SKM-1 treated with dmso at 0.1 percent for 144 hours (cell line): ENCODE measurements around the gene TAB2.

Experiments
- DNase-seq: peaks from one replicate; lab custom pipeline; 2025; ENCODE audit not compliant: unreplicated experiment; lab: John Stamatoyannopoulos, UW

The TAB2 gene

GRCh38 chr6:149366267-149366921, 48.9 kb downstream of the TAB2 start:
- no peak for DNase-seq

GRCh38 chr6:149368065-149368464, 50.6 kb downstream of the TAB2 start:
- no peak for DNase-seq

- DNase-seq = no peak
Observed at GRCh38 chr6:149371154-149371553, 53.6 kb downstream of the TAB2 start.

- no peak for DNase-seq
Observed at GRCh38 chr6:149372062-149372461, 54.5 kb downstream of the TAB2 start.

- no peak for DNase-seq
Observed at GRCh38 chr6:149373511-149373910, 56.0 kb downstream of the TAB2 start.

- no peak for DNase-seq
Observed at GRCh38 chr6:149379977-149380376, 62.5 kb downstream of the TAB2 start.

GRCh38 chr6:149380523-149380922, 63.0 kb downstream of the TAB2 start:
- no peak for DNase-seq

- no peak for DNase-seq
Observed at GRCh38 chr6:149383371-149383770, 65.9 kb downstream of the TAB2 start.

GRCh38 chr6:149384464-149384863, 67.0 kb downstream of the TAB2 start:
- no peak for DNase-seq

GRCh38 chr6:149385998-149386646, 68.6 kb downstream of the TAB2 start:
- DNase-seq = no peak

- DNase-seq = no peak
Observed at GRCh38 chr6:149387779-149388512, 70.4 kb downstream of the TAB2 start.

GRCh38 chr6:149389509-149390297, 72.2 kb downstream of the TAB2 start:
- DNase-seq = no peak

- DNase-seq = no peak
Observed at GRCh38 chr6:149392093-149392492, 74.6 kb downstream of the TAB2 start.

- no peak for DNase-seq
Observed at GRCh38 chr6:149392535-149392934, 75.0 kb downstream of the TAB2 start.

- DNase-seq = no peak
Observed at GRCh38 chr6:149393002-149393679, 75.6 kb downstream of the TAB2 start.

GRCh38 chr6:149395185-149395584, 77.7 kb downstream of the TAB2 start:
- no peak for DNase-seq

GRCh38 chr6:149397384-149397783, 79.9 kb downstream of the TAB2 start:
- DNase-seq = no peak

GRCh38 chr6:149400050-149400449, 82.5 kb downstream of the TAB2 start, which contains the start of gene SUMO4:
TSS of gene SUMO4 (plus strand) at chr6:149400262. CDS start at chr6:149400392, 130 bp downstream.
- DNase-seq = no peak

- no peak for DNase-seq
Observed at GRCh38 chr6:149403534-149403933, 86.0 kb downstream of the TAB2 start.

- peak; percentile 47 for DNase-seq
Observed at GRCh38 chr6:149405823-149406765, 88.6 kb downstream of the TAB2 start.
